Ishikawa (cell line): ENCODE results near the gene CNN3.

Experiments used
- CEBPB ChIP-seq: IDR thresholded peaks from 2 replicates; pipeline ENCODE4 v1.6.1; 2012
- EP300 ChIP-seq: IDR thresholded peaks from 2 replicates; pipeline ENCODE4 v1.6.1; 2012; ENCODE audit warnings: borderline replicate concordance
- FOXM1 ChIP-seq: IDR thresholded peaks from 2 replicates; pipeline ENCODE4 v1.6.1; 2012; ENCODE audit warnings: low read depth, borderline replicate concordance
- MAX ChIP-seq: IDR thresholded peaks from 2 replicates; pipeline ENCODE4 v1.6.1; 2012
- RAD21 ChIP-seq: IDR thresholded peaks from 2 replicates; pipeline ENCODE4 v1.6.1; 2012; ENCODE audit warnings: low read depth
- TEAD4 ChIP-seq: IDR thresholded peaks from 2 replicates; pipeline ENCODE4 v1.6.1; 2012
- ZBTB7A ChIP-seq: IDR thresholded peaks from 2 replicates; pipeline ENCODE4 v1.6.1; 2012; ENCODE audit warnings: low read depth

- TF ChIP-seq EP300 (no peak), CEBPB (no peak), RAD21 (no peak), ZBTB7A (no peak), MAX (no peak), TEAD4 (no peak), FOXM1 (no peak)
Observed at GRCh38 chr1:94906382-94906781, 20.5 kb downstream of the CNN3 start.
